ENCODE measurements around the gene PLEKHA1. TPM values are rescaled to one million over a fixed set of nuclear protein-coding genes. Genes with fewer than 3 reads are reported as not detected.

Gene PLEKHA1
- total and polyA plus RNA-seq, 2 of the 13 experiments (the other 11 are each of a cell fraction or from before 2014, with no cell fraction given) = 32.2 to 53.3 TPM

DNA sequence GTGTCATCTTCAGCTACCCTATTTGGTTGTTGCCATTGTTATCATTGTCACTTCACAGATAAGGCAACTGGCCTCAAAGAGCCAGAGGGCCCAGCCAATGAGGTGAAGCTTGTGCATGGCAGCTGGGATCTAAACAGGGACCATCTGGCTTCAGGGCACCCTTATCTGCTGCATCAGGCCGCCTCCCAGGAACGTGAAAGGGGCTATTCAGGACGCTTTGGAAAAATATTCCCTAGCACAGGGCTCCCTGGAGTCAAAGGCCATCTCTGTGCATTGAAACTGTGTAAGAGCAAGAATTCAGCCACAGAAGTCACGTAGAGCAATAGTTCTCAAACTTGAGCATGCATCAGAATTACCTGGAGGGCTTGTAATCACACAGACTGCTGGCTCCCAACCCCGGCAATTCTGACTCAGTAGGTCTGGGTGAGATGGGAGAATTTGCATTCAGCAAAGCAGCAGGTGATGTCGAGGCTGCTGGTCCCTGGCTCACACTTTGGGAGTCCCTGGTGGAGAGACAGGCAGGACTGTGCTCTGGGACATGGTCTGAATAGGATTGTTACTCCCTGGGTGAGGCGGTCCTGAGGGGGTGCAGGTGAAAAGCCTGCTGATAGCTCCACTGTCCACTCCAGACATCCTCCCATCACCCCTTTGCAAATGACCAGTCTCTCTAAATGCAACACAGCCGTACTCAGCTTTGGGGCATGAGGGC is 21.5 kb upstream of the PLEKHA1 start (continued):
- TF ChIP-seq, protein P1, sequence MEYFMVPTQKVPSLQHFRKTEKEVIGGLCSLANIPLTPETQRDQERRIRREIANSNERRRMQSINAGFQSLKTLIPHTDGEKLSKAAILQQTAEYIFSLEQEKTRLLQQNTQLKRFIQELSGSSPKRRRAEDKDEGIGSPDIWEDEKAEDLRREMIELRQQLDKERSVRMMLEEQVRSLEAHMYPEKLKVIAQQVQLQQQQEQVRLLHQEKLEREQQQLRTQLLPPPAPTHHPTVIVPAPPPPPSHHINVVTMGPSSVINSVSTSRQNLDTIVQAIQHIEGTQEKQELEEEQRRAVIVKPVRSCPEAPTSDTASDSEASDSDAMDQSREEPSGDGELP (IDR thresholded peaks at IDR 0.05; ENCODE audit: borderline replicate concordance, low read depth) = 0 out of 2 replicates have a peak, but pooled peaks have one; percentile 49
- TF ChIP-seq, protein P2, sequence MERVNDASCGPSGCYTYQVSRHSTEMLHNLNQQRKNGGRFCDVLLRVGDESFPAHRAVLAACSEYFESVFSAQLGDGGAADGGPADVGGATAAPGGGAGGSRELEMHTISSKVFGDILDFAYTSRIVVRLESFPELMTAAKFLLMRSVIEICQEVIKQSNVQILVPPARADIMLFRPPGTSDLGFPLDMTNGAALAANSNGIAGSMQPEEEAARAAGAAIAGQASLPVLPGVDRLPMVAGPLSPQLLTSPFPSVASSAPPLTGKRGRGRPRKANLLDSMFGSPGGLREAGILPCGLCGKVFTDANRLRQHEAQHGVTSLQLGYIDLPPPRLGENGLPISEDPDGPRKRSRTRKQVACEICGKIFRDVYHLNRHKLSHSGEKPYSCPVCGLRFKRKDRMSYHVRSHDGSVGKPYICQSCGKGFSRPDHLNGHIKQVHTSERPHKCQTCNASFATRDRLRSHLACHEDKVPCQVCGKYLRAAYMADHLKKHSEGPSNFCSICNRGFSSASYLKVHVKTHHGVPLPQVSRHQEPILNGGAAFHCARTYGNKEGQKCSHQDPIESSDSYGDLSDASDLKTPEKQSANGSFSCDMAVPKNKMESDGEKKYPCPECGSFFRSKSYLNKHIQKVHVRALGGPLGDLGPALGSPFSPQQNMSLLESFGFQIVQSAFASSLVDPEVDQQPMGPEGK (CRISPR knock-in tag; IDR thresholded peaks at IDR 0.05) = no peak
- TF ChIP-seq, protein P3, sequence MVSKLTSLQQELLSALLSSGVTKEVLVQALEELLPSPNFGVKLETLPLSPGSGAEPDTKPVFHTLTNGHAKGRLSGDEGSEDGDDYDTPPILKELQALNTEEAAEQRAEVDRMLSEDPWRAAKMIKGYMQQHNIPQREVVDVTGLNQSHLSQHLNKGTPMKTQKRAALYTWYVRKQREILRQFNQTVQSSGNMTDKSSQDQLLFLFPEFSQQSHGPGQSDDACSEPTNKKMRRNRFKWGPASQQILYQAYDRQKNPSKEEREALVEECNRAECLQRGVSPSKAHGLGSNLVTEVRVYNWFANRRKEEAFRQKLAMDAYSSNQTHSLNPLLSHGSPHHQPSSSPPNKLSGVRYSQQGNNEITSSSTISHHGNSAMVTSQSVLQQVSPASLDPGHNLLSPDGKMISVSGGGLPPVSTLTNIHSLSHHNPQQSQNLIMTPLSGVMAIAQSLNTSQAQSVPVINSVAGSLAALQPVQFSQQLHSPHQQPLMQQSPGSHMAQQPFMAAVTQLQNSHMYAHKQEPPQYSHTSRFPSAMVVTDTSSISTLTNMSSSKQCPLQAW (CRISPR knock-in tag; IDR thresholded peaks at IDR 0.05) = 0 out of 2 replicates have a peak, but pooled peaks have one; percentile 25
- TF ChIP-seq, protein P4, sequence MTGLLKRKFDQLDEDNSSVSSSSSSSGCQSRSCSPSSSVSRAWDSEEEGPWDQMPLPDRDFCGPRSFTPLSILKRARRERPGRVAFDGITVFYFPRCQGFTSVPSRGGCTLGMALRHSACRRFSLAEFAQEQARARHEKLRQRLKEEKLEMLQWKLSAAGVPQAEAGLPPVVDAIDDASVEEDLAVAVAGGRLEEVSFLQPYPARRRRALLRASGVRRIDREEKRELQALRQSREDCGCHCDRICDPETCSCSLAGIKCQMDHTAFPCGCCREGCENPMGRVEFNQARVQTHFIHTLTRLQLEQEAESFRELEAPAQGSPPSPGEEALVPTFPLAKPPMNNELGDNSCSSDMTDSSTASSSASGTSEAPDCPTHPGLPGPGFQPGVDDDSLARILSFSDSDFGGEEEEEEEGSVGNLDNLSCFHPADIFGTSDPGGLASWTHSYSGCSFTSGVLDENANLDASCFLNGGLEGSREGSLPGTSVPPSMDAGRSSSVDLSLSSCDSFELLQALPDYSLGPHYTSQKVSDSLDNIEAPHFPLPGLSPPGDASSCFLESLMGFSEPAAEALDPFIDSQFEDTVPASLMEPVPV (CRISPR knock-in tag; IDR thresholded peaks at IDR 0.05) = no peak
- TF ChIP-seq MXI1 (IDR thresholded peaks at IDR 0.05; ENCODE audit: borderline replicate concordance, low read depth, low read length) = no peak
- TF ChIP-seq ARNT (IDR thresholded peaks at IDR 0.05) = no peak
- peak; percentile 48; the same call in 1 of the 2 replicates for TF ChIP-seq SAP130 (CRISPR knock-in tag; IDR thresholded peaks at IDR 0.05; ENCODE audit: low read depth)
- TF ChIP-seq ZNF510 (CRISPR knock-in tag; IDR thresholded peaks at IDR 0.05; ENCODE audit: low read depth) = no peak
- TF ChIP-seq ZNF432 (CRISPR knock-in tag; IDR thresholded peaks at IDR 0.05; ENCODE audit: borderline replicate concordance) = no peak
- TF ChIP-seq ZFY (CRISPR knock-in tag; IDR thresholded peaks at IDR 0.05) = no peak
- TF ChIP-seq ZKSCAN5 (CRISPR knock-in tag; IDR thresholded peaks at IDR 0.05) = no peak
- no peak for TF ChIP-seq CHD2 (IDR thresholded peaks at IDR 0.05; ENCODE audit: low read depth, low read length)
- TF ChIP-seq IKZF4 (CRISPR knock-in tag; IDR thresholded peaks at IDR 0.05; ENCODE audit: borderline replicate concordance, low read depth, not compliant biosample characterization) = no peak
- TF ChIP-seq, protein P5, sequence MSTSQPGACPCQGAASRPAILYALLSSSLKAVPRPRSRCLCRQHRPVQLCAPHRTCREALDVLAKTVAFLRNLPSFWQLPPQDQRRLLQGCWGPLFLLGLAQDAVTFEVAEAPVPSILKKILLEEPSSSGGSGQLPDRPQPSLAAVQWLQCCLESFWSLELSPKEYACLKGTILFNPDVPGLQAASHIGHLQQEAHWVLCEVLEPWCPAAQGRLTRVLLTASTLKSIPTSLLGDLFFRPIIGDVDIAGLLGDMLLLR (CRISPR knock-in tag; IDR thresholded peaks at IDR 0.05) = no peak
- no peak for TF ChIP-seq JUNB (CRISPR knock-in tag; IDR thresholded peaks at IDR 0.05; ENCODE audit: borderline replicate concordance)
- no peak for TF ChIP-seq ZNF776 (CRISPR knock-in tag; IDR thresholded peaks at IDR 0.05)
- TF ChIP-seq HNRNPH1 (optimal IDR thresholded peaks at IDR 0.05; ENCODE audit: low read depth, low read length) = no peak
- TF ChIP-seq, protein P6, sequence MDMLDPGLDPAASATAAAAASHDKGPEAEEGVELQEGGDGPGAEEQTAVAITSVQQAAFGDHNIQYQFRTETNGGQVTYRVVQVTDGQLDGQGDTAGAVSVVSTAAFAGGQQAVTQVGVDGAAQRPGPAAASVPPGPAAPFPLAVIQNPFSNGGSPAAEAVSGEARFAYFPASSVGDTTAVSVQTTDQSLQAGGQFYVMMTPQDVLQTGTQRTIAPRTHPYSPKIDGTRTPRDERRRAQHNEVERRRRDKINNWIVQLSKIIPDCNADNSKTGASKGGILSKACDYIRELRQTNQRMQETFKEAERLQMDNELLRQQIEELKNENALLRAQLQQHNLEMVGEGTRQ (IDR thresholded peaks at IDR 0.05; ENCODE audit: low read depth, low read length) = no peak
- TF ChIP-seq, protein P6 (CRISPR knock-in tag; IDR thresholded peaks at IDR 0.05; ENCODE audit: borderline replicate concordance) = no peak
- peak; percentile 56; the same call in 1 of the 2 replicates for TF ChIP-seq SOX5 (CRISPR knock-in tag; IDR thresholded peaks at IDR 0.05; ENCODE audit: borderline replicate concordance)
- TF ChIP-seq NRL (CRISPR knock-in tag; IDR thresholded peaks at IDR 0.05; ENCODE audit: borderline replicate concordance) = no peak
